Measurements from ENCODE around the gene MIPOL1.

DNA sequence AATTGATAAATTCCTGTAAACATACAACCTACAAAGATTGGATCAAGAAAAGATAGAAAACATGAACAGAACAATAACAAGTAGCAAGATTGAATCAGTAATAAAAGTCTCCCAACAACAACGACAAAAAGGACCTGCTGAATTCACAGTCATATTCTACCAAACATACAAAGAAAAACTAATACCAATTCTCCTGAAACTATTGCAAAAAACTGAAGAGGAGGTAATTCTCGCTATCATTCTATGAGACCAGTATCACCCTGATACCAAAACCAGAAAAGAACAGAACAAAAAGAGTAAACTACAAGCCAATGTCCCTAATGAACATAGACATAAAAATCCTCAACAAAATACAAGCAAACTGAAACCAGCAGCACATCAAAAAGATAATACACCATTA is 39.8 kb upstream of the MIPOL1 start:
- TF ChIP-seq, protein P1, sequence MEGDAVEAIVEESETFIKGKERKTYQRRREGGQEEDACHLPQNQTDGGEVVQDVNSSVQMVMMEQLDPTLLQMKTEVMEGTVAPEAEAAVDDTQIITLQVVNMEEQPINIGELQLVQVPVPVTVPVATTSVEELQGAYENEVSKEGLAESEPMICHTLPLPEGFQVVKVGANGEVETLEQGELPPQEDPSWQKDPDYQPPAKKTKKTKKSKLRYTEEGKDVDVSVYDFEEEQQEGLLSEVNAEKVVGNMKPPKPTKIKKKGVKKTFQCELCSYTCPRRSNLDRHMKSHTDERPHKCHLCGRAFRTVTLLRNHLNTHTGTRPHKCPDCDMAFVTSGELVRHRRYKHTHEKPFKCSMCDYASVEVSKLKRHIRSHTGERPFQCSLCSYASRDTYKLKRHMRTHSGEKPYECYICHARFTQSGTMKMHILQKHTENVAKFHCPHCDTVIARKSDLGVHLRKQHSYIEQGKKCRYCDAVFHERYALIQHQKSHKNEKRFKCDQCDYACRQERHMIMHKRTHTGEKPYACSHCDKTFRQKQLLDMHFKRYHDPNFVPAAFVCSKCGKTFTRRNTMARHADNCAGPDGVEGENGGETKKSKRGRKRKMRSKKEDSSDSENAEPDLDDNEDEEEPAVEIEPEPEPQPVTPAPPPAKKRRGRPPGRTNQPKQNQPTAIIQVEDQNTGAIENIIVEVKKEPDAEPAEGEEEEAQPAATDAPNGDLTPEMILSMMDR (IDR thresholded peaks at IDR 0.05; ENCODE audit: low read depth, low read length), result no peak
- TF ChIP-seq, protein P2, sequence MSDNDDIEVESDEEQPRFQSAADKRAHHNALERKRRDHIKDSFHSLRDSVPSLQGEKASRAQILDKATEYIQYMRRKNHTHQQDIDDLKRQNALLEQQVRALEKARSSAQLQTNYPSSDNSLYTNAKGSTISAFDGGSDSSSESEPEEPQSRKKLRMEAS (IDR thresholded peaks at IDR 0.05; ENCODE audit: low read depth, low read length), result no peak
